HEK293T (cell line): ENCODE data around the gene NT5DC1.

ENCODE experiments used
- FOXM1 ChIP-seq: fragments of 450-650 bp; IDR thresholded peaks from 2 replicates; pipeline ENCODE4 v1.6.1; 2017; ENCODE audit warnings: mild to moderate bottlenecking, borderline replicate concordance
- LEF1 ChIP-seq: fragments of 450-650 bp; IDR thresholded peaks from 2 replicates; pipeline ENCODE4 v1.6.1; 2017; ENCODE audit warnings: mild to moderate bottlenecking, borderline replicate concordance
- PKNOX1 ChIP-seq: fragments of 450-650 bp; IDR thresholded peaks from 2 replicates; pipeline ENCODE4 v1.6.1; 2016
- SP1 ChIP-seq: fragments of 450-650 bp; IDR thresholded peaks from 2 replicates; pipeline ENCODE4 v1.6.1; 2017
- SUZ12 ChIP-seq: fragments of 450-650 bp; IDR thresholded peaks from 2 replicates; pipeline ENCODE4 v1.6.1; 2016; ENCODE audit warnings: mild to moderate bottlenecking

- TF ChIP-seq SP1 (no peak), PKNOX1 (no peak), FOXM1 (no peak), LEF1 (no peak), SUZ12 (no peak)
Measured at GRCh38 chr6:116136373-116136772, 35.7 kb downstream of the NT5DC1 start.
